Measurements from ENCODE around the gene PIK3CA.
"Not testable (repeated sequence)": the region's sequence is repeated elsewhere in the genome, so short reads cannot be mapped to it uniquely, and the experiment has no call there.

DNA sequence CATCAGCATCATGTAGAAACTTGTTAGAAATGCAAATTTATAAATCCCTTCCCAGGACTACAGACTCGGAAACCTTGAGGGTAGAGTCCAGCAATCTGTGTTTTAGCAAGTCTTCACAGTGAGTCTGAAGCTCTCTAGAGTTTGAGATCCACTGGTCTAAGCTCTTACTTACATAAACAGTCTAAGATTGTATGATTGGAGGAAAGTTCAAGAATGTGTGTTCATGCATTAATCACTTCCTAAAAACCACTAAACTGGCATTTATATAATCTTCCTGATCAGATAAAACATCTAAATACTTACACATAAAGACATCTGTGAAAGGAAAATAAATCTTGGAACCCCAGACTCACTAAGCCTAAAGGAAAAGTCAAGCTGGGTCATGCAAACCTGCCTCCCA lies 32.7 kb upstream of the PIK3CA start:
- TF ChIP-seq CTCF (IDR thresholded peaks at IDR 0.05 in 2 of 3, conservative IDR thresholded peaks at IDR 0.05 in 1 of 3; ENCODE audit: control insufficient read depth in 2 of 3, extremely low read depth in 1 of 3, insufficient read depth in 1 of 3, low read depth in 3 of 3, low read length in 3 of 3); E2F4 (IDR thresholded peaks at IDR 0.05; ENCODE audit: low read depth, low read length); NR2C2 (IDR thresholded peaks at IDR 0.05; ENCODE audit: borderline replicate concordance, control insufficient read depth, insufficient read length, low read depth); MAX (IDR thresholded peaks at IDR 0.05; ENCODE audit: low read depth, low read length); POLR2A (IDR thresholded peaks at IDR 0.05; ENCODE audit: low read depth, low read length): not testable (repeated sequence)

All from GM12878 (cell line).